ENCODE results near the gene PXMP2.

PXMP2 gene

DNA sequence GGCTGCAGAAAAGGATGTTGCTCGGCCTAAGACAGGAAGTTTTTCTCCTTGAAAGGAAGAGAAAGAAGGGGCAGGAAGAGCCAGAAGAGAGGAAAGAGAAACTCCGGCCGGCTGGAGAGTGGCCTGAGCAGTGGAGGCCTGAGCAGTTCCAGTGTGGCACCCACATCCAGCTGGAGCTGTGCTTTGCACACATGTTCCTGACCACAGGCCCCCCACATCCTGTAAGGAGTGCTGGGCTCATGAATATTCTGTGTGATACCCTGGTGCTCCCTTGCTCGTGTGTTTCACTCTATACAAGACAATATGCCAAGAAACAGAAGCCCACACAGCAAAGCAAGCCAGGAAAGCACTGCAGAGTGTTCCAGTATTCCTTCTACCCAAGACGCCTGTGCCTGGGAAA, 27.3 kb upstream of the PXMP2 start:
- FAIRE-seq (no peak), DNase-seq (ENCODE audit: low spot score) (no peak)

DNA sequence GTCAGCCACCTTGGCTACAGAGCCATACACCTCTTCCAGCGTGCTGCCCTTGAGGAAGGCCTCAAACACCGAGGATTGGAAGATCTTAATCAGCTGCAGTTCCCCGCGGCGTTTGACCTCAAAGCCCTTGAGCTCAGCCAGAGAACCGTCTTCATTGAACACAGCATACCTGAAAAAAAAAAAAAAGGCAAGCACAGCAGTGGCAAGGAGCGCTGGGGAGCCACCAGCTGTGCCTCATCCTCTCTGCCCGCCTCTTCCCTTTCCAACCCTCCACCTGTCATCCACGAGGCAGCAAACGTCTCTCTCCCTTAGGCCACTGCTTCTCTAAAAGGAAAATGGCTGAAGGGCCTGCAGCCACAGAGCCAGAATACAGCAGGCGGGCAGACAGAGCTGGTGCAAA, 26.4 kb upstream of the PXMP2 start:
- DNase-seq (ENCODE audit: low spot score) (no peak), FAIRE-seq (no peak)

DNA sequence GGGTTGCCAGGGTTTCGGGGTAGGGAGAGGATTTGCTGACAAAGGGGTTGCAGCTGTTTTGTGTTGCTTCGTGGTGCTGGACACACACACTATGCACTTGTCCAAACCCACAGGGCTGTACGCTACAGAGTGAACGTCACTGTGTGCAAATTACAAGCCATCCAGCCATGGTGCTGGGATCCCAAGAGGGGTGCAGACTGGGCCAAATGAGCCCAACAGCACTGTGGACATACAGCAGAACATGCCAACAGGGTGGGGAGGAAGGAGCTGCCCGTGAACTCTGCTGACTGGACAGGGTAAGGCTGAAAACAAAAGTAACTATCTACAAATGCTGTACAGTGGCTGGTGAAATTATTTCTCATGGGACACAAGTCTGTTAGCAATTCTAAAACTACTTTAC, 25.4 kb upstream of the PXMP2 start:
- FAIRE-seq: no peak
- no peak for DNase-seq (ENCODE audit: low spot score)

DNA sequence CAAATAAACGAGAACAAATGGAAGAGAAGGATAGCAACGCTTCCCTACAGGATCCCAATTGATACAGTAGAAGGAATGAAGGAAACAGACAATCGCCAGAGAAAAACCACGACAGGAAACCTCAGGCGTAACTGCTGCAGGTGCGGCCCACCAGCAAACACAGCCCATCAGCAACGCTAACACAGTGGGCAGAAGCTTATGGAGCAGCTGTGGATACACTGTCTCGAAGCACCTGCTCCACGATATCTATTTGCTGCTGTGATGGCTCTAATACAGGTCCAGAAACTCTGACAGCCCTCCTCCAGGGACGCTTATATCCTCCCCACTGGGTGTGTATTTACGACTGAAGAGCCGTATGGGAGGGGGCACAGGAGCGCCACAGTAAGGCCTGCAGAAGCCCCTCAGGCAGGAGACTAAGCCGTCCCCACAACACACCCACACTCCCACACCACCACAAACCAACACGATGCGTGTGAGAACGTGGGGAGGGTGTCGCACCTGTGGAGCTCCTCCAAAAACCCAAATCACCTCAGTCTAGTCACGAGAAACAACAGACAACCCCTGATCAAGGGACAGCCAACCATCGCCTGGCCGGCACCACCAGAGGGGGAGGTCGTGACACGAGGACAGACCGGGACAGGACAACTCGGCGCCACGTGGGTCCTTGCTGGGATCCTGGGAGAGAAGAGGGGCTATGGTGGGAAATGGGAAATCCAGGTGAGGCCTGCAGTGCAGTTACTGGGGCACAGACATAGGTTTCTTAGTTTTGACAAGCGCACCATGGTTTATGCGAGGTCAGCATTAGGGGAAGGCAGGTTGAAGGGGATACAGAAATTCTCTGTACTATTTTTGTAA, 24.3 kb upstream of the PXMP2 start:
- FAIRE-seq: no peak
- DNase-seq (ENCODE audit: low spot score): no peak

DNA sequence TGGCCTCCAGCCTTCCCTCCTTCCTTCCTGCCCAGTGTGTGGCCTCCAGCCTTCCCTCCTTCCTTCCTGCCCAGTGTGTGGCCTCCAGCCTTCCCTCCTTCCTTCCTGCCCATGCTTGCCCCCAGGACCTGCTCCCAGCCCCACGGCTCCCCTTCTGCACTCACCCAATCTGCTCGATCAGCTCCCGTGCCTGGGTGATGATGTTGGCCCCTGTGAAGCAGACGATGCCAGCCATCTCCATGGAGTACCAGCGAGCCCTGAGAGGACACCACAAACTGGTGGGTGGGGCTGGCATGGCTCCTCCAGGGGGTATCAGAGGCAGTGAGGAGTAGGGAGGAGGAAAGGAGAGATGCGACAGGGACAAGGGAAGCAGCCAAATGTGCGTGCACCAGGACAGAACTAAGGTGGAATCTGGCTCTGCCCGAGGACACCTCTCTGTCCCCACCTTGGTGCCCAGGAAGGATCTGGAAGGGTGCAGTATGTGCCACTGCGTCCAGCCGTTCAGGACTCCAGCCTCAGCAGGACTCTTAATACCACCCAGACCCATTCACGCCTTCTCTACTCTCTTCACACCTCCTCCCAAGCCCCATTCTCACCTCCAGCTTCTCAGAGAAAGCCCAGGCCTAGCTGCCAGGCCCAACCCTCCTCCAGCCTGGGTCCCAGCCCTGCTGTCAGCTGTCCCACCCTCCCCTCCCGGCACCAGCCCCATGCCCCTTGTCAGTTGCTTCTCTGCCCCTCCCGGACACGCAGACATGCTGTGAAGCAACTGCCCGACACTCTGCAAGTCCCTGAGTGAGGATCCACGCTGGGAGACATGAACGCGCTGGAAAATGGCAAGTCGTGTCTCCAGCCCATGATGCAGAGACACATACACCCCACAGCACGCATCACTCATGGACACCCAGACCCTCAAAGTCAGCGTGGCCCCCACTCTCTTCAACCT, 22.9 kb upstream of the PXMP2 start:
- DNase-seq (ENCODE audit: low spot score) (no peak), FAIRE-seq (no peak)

DNA sequence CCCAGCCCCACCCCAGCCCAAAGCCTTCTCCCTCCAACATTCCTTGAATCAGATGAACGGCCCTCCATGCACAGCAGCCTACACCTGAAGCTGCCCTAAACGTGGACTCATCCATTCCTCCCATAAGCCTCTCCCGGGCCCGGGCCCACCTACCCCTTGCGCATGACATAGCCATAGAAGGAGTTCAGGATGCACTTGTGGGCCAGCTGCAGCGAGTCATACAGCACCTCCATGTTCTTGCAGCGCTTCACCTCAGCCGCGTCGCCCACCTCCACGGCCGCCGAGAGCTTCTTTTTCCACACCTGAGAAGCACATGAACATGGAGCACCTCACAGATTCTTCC, 22.3 kb upstream of the PXMP2 start:
- FAIRE-seq: no peak
- DNase-seq (ENCODE audit: low spot score): no peak

DNA sequence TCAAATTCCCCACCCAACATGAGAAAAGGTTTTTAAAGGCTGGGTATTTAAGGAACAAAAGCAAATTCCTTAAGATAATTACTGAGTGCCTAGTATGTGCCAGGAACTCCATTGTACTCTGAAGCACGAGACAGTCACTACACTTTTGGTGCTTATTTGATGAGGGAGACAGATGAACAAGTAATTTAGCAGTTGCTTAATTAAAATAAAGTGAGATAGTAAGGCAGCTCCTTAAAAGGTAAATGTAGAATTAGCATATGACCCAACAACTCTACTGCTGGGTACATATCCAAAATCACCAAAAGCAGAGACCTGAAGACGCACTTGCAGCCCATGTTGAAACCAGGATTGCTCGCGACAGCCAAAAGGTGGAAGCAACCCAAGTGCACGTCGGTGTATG, 21.6 kb upstream of the PXMP2 start:
- DNase-seq (ENCODE audit: low spot score) (no peak), FAIRE-seq (no peak)

DNA sequence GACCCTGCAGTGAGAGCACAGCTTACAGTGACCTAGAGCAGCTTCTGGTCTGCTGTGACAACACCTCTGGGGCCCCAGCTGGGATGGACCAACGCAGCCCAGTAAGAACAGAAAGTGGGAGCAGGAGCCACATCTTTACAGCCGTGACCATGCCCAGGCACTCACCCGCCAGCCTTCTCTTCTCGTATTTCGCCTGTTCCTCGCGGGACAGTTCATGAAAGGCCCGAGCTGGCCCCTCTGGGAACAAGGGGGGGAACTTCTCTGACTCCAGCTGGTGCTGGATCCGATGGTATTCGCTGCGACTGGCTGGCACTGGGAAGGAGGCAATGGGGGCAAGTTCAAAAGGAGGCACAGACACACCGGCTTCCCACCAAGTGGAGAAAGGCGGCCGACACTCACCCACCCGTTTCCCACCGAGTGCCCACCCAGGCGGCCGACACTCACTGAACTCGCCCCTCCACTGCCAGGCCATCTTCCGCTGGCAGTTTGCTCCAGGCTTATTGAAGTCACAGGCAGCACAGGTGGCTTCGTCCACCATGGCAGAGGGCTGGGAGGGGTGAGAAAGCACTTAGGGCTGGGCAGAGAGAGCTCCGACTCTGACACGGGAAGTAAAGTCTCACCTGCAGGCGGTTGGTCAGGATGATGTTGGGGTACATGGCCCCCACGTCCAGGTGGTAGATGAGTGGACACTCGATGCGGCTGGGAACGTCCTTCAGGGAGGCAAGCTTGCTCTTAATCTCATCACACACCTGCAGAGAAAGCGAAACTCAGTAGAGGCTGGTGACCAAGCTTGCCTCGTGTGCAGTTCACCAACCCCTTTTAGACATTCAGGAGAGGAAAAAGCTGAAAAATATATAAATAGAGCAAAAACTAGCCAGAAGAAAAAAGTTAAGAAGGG, 18.9 kb upstream of the PXMP2 start:
- FAIRE-seq (no peak), DNase-seq (ENCODE audit: low spot score) (no peak)

DNA sequence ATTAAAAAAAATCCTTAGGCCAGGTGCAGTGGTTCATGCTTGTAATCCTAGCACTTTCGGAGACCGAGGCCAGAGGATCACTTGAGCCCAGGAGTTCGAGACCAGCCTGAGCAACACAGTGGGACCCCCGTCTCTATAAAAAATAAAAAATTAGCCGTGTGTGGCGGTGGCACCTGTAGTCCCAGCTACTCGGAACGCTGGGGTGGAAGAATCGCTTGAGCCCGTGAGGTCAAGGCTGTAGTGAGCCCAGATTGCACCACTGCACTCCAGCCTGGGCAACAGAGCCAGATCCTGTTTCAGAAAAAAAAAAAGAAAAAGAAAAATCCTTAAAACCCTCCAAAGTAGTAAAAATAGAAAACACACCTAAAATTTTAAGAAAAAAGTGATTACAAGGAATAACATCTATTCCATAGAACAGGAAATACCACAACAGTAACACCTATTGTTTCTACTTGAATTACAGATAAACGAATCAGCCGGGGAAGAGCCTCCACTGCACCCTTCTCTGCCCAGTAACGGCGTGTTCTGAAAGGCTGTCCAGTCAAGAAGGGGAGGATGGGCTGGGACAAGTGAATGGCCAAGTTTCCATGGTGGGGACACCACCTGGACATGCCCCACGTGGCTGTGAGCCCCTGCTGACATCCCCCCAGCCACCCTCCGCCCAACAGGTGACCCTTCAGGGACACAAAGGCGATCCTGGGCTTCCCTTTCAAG, 18.1 kb upstream of the PXMP2 start:
- DNase-seq (ENCODE audit: low spot score) (no peak), FAIRE-seq (no peak)

DNA sequence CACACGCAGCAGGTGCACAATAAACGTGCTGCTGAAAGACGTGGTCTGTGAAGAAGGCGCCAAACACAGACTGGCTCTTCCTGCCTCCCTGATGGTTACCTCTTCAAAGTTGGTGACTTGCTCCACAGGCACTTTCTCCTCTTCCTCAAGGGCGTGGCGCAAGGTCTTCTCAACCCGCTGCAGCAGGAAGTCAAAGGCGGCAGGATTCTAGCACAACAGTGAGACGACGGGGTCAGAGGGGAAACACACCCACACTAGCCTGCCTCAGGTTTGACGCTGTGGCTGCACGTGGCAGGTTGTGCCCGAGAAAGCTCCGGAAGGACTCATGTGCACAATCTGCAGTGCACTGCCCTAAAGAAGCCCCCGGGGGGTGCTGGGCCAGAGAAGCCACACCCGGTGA, 15.3 kb upstream of the PXMP2 start:
- FAIRE-seq (no peak), DNase-seq (ENCODE audit: low spot score) (no peak)

DNA sequence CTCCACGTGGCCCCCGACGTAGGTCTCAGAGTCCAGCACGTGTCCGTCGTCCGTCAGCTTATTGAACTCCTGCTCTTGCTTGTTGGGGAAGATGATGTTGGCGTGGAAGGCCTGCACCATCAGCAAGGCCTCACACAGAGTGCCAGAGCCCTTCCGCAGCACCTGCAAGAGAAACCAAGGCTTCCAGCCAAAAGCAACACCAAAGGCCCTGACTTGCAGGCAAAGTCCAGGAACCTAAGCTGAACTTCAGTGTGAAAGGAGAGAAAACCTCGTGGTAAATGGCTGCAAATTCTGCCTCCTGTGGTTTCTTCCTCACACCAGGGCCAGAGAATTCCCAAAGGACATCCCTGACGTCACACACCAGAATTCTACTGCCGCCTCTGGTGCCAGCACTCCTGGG, 14.7 kb upstream of the PXMP2 start:
- no peak for FAIRE-seq

DNA sequence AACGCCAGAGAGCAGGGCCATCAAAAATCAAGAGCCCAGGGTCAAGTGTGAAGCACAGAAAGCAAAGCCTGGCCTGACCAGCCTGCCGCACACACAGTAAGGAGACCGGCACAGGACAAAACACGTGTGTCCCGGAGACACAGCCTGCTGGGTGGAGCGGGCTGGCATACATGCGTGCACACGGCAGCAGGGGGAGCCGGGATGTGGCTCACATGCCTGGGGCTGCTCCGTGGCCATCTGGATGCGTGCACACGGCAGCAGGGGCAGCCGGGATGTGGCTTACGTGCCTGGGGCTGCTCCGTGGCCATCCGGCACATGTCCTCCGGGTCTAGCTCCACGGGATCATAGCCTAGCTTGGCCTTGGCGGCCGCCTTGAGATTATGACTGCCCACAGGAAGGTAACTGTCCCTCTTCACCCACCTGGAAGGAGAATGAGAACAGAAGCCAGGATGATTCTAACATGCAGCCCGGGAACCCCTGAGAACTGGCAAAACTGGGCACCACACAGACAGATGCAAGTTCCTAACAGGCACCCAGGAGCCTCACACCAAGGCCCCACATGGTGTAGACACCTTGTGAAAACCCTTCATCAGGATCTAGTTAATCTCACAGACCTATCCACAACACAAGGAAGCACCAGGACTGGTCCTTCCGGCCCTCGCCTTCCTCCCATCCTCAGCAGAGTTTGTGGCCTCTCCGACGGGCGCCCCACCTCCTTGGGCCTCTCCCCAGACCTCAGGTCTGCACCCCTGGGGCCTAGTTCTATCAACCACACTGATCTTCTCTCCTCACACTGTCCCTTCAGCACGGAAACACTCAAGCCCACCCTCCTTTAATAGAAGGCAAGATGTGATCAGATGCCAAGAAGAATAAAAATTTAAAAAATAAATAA, 13.9 kb upstream of the PXMP2 start:
- DNase-seq (ENCODE audit: low spot score): no peak
- FAIRE-seq: no peak

More for the DNA sequence above, 14.7 kb upstream of the PXMP2 start:
- DNase-seq (ENCODE audit: low spot score): no peak

DNA sequence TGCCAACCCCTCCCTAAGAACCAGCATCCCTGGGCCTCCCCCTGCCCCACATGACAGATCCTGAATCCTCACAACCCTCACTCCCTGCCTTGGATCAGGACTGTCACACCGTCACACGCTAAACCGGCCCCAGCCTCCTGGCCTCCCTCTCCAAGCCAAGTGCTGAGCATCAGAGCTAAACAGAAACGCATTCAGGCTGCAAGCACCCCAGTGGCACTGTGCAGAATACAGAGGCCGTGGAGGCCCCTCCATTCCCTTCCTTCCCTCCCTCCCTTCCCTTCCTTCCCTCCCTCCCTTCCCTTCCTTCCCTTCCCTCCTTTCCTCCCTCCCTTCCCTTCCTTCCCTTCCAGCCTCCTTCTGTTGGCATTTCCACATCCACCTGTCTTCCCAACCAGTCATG, 12.8 kb upstream of the PXMP2 start:
- no peak for DNase-seq (ENCODE audit: low spot score)

DNA sequence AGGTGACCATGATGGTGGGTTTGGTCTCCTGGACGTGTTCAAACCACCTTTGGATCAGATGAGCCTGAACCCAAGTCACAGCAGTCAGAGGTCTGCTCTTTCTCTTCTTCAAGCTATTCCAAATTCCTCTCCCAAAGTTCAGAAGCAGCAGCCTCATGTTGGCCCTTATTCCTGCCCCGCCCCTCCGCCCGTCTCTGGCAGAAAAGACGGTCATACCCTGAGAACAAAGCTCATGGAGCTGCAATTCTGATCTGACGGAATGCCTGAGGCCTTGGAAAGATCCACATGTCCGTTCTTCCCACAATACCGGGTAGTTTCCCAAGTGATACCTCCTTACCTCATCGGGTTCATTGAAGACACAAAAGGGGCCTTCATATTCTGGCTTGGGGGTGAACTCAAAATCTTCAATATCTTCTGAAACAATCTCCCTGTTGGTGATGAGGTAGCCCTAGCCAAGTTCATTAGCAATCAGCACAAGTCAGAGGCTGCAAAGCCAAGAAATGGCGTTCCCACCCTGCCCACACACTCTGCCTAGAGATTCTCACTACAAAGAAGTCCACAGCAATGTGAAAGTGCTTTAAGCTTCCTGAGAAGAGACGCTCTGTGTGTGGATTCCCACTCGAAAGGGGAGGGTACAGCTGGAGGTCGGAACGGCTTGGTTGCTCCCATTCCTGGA, 11.5 kb upstream of the PXMP2 start:
- FAIRE-seq: no peak

More for the DNA sequence above, 12.8 kb upstream of the PXMP2 start:
- no peak for FAIRE-seq

DNA sequence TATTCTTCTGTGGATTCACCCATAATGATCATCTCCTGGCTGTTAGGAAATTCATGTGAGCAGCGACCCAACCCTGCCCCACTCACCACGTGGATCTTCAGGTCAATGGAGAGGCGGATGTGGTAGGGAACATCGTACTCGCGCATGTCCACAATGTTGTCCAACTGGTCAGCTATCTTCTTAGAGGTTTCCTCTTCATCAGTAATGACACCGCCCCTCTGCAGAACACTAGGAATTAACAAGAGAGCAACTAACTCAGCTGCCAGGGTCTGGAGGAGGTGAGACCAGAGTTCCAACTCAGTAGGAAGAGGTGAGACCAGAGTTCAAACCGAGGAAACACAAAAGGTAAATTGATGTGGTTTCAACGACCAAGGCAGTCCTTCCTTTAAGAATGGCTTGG, 9.9 kb upstream of the PXMP2 start:
- FAIRE-seq: no peak
- no peak for DNase-seq (ENCODE audit: low spot score)

More for the DNA sequence above, 11.5 kb upstream of the PXMP2 start:
- no peak for DNase-seq (ENCODE audit: low spot score)

DNA sequence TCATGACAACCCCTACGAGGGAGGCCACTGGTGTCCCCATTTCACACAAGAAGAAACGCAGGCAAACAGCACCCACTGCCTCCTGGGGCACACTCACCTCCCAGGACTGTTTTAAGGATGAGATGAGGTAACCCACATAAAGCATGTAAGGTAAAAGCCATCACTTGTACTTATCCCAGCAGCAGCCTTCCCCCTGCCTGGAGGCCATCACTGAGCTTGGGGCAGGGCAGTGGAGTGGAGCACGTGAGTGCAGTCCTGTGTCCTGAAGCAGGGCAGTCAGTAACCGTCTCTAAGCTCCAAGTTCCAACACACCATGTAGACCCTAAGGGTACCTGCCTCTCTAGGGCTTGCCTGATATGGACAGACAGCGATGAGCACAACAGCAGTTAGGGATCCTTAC, 2.0 kb upstream of the PXMP2 start:
- no peak for FAIRE-seq

DNA sequence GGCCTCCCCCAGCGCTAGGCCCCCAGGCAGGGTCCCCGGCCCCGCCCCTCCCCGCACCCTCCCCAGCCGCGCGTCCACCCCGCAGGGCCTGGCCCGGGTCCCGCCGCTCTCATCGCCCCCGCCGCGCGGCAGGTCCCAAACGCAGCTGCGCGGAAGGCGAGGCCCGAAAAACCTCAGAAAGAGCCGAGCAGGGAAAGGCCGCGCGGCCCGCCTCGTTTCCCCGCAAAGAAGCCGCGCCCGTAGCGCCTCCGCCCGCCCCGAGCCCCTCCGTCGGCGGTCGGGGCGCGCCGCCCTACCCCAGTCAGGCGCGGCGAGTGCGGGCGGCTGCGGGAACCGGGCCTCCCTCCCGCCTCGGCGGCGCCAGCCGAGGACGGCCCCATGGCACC, 569 bp upstream of the PXMP2 start:
- no peak for FAIRE-seq
- no peak for DNase-seq (ENCODE audit: low spot score)

More for the DNA sequence above, 2.0 kb upstream of the PXMP2 start:
- DNase-seq (ENCODE audit: low spot score): no peak

DNA sequence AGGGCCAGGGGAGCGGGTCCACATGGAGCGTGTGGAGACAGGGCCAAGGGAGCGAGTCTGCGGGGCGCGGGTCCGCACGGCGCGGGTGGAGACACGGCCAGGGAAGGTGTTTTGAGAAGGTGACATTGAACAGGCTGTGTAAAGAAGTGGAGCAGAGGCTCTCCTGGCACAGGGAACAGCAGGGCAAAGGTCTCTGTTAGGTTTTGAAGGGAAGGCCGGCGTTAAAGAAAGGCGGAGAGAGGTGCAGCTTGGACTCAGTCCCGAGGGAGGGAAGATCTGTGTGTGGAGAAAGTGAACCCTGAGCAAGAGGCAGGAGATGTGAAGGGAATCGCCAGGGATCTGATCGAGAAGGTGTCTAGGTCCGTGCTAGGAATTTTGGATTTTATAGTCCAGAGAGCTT, 1.8 kb downstream of the PXMP2 start:
- DNase-seq (ENCODE audit: low spot score) (no peak), FAIRE-seq (no peak)

DNA sequence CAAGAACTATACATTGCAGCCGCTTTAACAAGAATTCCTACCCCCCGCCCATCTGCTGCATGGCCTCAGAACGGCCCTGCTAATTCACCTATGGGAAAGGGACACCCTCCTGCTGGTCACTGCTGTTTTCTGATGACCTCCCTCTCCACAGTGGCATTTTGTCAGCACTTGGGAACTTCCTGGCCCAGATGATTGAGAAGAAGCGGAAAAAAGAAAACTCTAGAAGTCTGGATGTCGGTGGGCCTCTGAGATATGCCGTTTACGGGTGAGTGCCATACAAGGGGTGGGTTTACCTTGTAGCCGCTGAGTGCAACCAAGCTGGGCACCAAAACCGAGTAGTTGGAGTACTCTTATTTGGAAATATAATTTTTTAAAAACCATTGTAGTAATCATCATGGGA, 2.7 kb downstream of the PXMP2 start:
- FAIRE-seq: no peak
- no peak for DNase-seq (ENCODE audit: low spot score)

All from RCC 7860 (cell line).